ENCODE data around the gene DHX32. TPM values are rescaled to one million over a fixed set of nuclear protein-coding genes. Genes with fewer than 3 reads are reported as not detected.

DHX32 gene
- total RNA-seq, 1 experiment from 2014 or later: 12.0 TPM

DNA sequence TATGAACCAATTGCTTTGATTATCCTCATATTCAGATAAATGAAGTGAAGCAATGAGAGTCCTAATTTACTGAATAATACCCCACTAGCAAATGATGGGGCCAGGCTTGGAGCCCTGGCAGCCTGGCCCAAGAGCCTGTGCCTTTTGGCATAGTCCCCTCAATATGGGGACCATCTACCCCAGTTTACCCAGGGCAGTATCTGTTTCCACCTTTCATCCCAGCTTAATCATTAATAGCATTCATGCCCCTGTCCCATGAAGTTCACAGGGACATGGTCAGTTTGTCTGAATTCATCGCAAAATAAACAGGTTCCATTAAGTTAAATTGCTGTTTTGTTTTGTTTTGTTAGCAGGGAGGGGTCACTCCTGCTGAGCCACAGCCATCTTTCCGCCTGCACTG is 32.2 kb downstream of the DHX32 start:
- no peak overlapping the region for H4K91ac ChIP-seq (ENCODE audit: insufficient read length, low read depth, low read length)
- no peak overlapping the region for H2BK12ac ChIP-seq (ENCODE audit: insufficient read length, low read depth, low read length)
- 0 out of 7 replicates have a peak overlapping the region, but pooled peaks of 1 of the 3 experiments have one; percentile 79 for H3K27ac Mint-ChIP-seq
- no peak overlapping the region for H3K4ac ChIP-seq (ENCODE audit: low read depth, low read length)
- no CpG with 5 or more reads among the region's 2 CpGs for WGBS (ENCODE audit: extremely low coverage, insufficient read length, low lambda C conversion rate)
- no peak overlapping the region for H3K9ac ChIP-seq (ENCODE audit: extremely low read depth, insufficient read length, low read length)
- no peak for DNase-seq
- H2BK15ac ChIP-seq (ENCODE audit: low read depth, low read length): no peak overlapping the region
- no peaks in the 10 kb centered on the region for H3K9me3 Mint-ChIP-seq
- H2AFZ ChIP-seq (ENCODE audit: low read length): no peak overlapping the region
- no peak overlapping the region for H2BK5ac ChIP-seq (ENCODE audit: insufficient read length, low read length)
- H3K18ac ChIP-seq (ENCODE audit: insufficient read length, low read depth, low read length): no peak overlapping the region
- no peak overlapping the region for H3K27ac ChIP-seq (ENCODE audit: insufficient read length, low read depth, low read length)
- H2BK120ac ChIP-seq (ENCODE audit: low read depth, low read length, poor library complexity, severe bottlenecking): no peak overlapping the region
- H3K23ac ChIP-seq (ENCODE audit: insufficient read length, low read depth, low read length): no peak overlapping the region
- no peaks in the 10 kb centered on the region for H3K4me1 ChIP-seq (ENCODE audit: insufficient read depth, low read length)
- H3K4me3 Mint-ChIP-seq: no peak overlapping the region
- TF ChIP-seq, protein P1, sequence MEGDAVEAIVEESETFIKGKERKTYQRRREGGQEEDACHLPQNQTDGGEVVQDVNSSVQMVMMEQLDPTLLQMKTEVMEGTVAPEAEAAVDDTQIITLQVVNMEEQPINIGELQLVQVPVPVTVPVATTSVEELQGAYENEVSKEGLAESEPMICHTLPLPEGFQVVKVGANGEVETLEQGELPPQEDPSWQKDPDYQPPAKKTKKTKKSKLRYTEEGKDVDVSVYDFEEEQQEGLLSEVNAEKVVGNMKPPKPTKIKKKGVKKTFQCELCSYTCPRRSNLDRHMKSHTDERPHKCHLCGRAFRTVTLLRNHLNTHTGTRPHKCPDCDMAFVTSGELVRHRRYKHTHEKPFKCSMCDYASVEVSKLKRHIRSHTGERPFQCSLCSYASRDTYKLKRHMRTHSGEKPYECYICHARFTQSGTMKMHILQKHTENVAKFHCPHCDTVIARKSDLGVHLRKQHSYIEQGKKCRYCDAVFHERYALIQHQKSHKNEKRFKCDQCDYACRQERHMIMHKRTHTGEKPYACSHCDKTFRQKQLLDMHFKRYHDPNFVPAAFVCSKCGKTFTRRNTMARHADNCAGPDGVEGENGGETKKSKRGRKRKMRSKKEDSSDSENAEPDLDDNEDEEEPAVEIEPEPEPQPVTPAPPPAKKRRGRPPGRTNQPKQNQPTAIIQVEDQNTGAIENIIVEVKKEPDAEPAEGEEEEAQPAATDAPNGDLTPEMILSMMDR (conservative IDR thresholded peaks at IDR 0.05): no peak
- H4K5ac ChIP-seq (ENCODE audit: insufficient read length, low read depth, low read length): no peak overlapping the region
- no peak overlapping the region for H4K8ac ChIP-seq (replicated peaks; ENCODE audit: insufficient read length, low read depth, low read length)
- H3K14ac ChIP-seq (ENCODE audit: insufficient read depth, low read length): no peak overlapping the region
- H3K36me3 Mint-ChIP-seq (ENCODE audit: insufficient read depth in 1 of 3, low read depth in 3 of 3): peaks cover 15 to 42% (median 30%) of the 10 kb centered on the region in 3 experiments
- no peak overlapping the region for H2BK20ac ChIP-seq (ENCODE audit: low read depth, low read length, poor library complexity, severe bottlenecking)
- H3K79me2 ChIP-seq (ENCODE audit: insufficient read depth, low read length): no peaks in the 10 kb centered on the region
- no peak overlapping the region for H2AK5ac ChIP-seq (ENCODE audit: insufficient read length, low read length)
- no peaks in the 10 kb centered on the region for H3K23me2 ChIP-seq (ENCODE audit: insufficient read length, low read depth, low read length, poor library complexity, severe bottlenecking)
- H3K4me1 Mint-ChIP-seq: no peaks in the 10 kb centered on the region
- no peak overlapping the region for H3T11ph ChIP-seq (ENCODE audit: low read length)
- H3K27me3 Mint-ChIP-seq (ENCODE audit: low read depth): no peaks in the 10 kb centered on the region
- H3K27me3 ChIP-seq (ENCODE audit: insufficient read depth, low read length): no peaks in the 10 kb centered on the region
- H3K79me1 ChIP-seq (ENCODE audit: insufficient read depth, low read depth, low read length, poor library complexity, severe bottlenecking): no peaks in the 10 kb centered on the region
- no peak overlapping the region for H3K4me2 ChIP-seq (ENCODE audit: insufficient read depth, insufficient read length, low read length)
- H4K20me1 ChIP-seq (ENCODE audit: control insufficient read depth, insufficient read depth, insufficient read length): peaks cover 2% of the 10 kb centered on the region
- no peak overlapping the region for H3K56ac ChIP-seq (ENCODE audit: insufficient read length, low read depth, low read length)
- no peaks in the 10 kb centered on the region for H3K9me3 ChIP-seq (ENCODE audit: control insufficient read depth, low read depth, low read length)
